SU-DHL-6 (cell line): ENCODE results near the gene RBFOX2.

Source experiments
- H2AFZ ChIP-seq: fragments of 200-600 bp; sonication (generic); 2 replicates; pipeline ENCODE4 v1.6.1; 2014; ENCODE audit warnings: low read depth, mild to moderate bottlenecking, moderate library complexity, mixed read lengths, antibody characterized with exemption, low read length; ENCODE audit not compliant: severe bottlenecking
- H3F3A ChIP-seq: fragments of 200-600 bp; shearing (Covaris generic); 2 replicates; pipeline ENCODE4 v1.6.0; 2016; ENCODE audit warnings: antibody characterized with exemption, mild to moderate bottlenecking; ENCODE audit not compliant: insufficient read depth
- H3K27ac ChIP-seq: fragments of 200-600 bp; sonication (generic); 2 replicates; pipeline ENCODE4 v1.5.1; 2016; ENCODE audit warnings: low read depth, mild to moderate bottlenecking, low read length, moderate library complexity, mixed read lengths
- H3K27me3 ChIP-seq: fragments of 200-600 bp; sonication (generic), shearing (Covaris generic); 2 replicates; pipeline ENCODE4 v1.6.0; 2014; ENCODE audit warnings: mild to moderate bottlenecking, low read length
- H3K36me3 ChIP-seq: fragments of 200-600 bp; sonication (generic); 2 replicates; pipeline ENCODE4 v1.6.1; 2014; ENCODE audit warnings: mild to moderate bottlenecking, low read length, mixed read lengths
- H3K4me2 ChIP-seq: fragments of 300-600, 200-600 bp; shearing (Covaris generic), sonication (generic); 2 replicates; pipeline ENCODE4 v1.6.0; 2014; ENCODE audit warnings: low read length, low read depth, mild to moderate bottlenecking; ENCODE audit not compliant: poor library complexity, severe bottlenecking
- H3K4me3 ChIP-seq: fragments of 200-600 bp; sonication (generic); 2 replicates; pipeline ENCODE4 v1.5.1; 2014; ENCODE audit warnings: antibody characterized with exemption, low read length, mild to moderate bottlenecking, mixed read lengths; ENCODE audit not compliant: insufficient read depth, poor library complexity, severe bottlenecking
- H3K79me2 ChIP-seq: fragments of 200-600 bp; sonication (generic); 2 replicates; pipeline ENCODE4 v1.6.1; 2014; ENCODE audit warnings: mild to moderate bottlenecking, low read length, moderate library complexity; ENCODE audit not compliant: insufficient read depth
- H3K9ac ChIP-seq: fragments of 200-600 bp; sonication (generic); 2 replicates; pipeline ENCODE4 v1.7.0; 2014; ENCODE audit warnings: mild to moderate bottlenecking, low read length
- H3K9me2 ChIP-seq: fragments of 200-600 bp; sonication (generic); replicated peaks from 2 replicates; pipeline ENCODE4 v1.6.1; 2014; ENCODE audit warnings: low read length; ENCODE audit not compliant: insufficient read depth
- H3K9me3 ChIP-seq: fragments of 200-600 bp; sonication (generic); 2 replicates; pipeline ENCODE4 v1.6.1; 2014; ENCODE audit warnings: low read length, mixed read lengths; ENCODE audit not compliant: insufficient read depth
- H4K20me1 ChIP-seq: fragments of 200-600 bp; sonication (generic); 2 replicates; pipeline ENCODE4 v1.6.1; 2014; ENCODE audit warnings: low read depth, mild to moderate bottlenecking, antibody characterized with exemption, low read length, moderate library complexity, mixed read lengths
- CTCF ChIP-seq: fragments of 200-600 bp; sonication (generic); IDR thresholded peaks from one replicate; pipeline ENCODE4 v1.5.1; 2017; ENCODE audit warnings: antibody characterized with exemption, mild to moderate bottlenecking, low read length, moderate library complexity; ENCODE audit not compliant: insufficient read depth, poor library complexity, severe bottlenecking
- EZH2phosphoT487 ChIP-seq: fragments of 200-600 bp; sonication (generic), shearing (Covaris generic); conservative IDR thresholded peaks from 2 replicates; pipeline ENCODE4 v1.6.1; 2018; ENCODE audit warnings: mild to moderate bottlenecking, antibody characterized with exemption, low read length, moderate library complexity, mixed read lengths

Gene RBFOX2

DNA sequence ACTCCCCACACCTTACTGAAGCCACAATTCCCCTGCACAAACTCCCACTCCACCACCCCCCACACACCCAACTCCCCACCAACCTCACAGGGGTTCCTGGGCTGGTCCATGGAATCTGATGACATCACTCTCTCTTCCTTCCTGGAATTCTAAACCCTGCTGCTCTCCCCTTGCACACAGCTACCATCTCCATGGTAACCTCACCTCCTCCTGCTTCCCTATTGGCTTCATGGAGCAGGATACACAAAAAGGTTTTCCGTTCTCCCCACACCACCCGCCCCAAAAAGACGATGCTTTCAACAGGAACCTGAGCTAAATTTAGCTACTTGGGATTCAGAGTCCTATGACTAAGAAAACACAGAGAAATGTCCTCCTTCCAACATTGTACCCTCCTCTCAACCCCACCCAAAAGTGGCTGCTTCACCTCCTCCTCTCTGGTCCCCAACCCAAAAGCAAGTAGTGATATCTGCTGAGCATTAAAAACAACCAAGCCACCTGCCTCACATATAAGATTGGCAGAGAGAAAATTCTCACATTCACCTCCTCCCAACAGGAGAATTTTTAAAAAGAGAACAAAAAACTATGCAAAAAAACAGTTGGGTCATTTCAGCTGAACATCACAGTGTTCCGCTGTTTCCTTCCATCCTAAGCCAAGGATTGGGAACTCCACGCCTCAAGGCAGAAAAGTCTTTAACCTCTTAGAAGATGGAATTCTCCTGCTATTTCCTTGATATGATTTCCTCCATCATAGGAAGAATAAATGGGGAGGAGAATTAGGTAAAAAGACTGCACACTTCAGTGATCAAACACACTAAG, 66.9 kb downstream of the RBFOX2 start:
- no peak overlapping the region for H3K27ac ChIP-seq
- H3K4me2 ChIP-seq, result no peak overlapping the region
- H2AFZ ChIP-seq, result no peak overlapping the region
- H3K27me3 ChIP-seq, result no peaks in the 10 kb centered on the region
- no peaks in the 10 kb centered on the region for H4K20me1 ChIP-seq
- H3F3A ChIP-seq, result no peaks in the 10 kb centered on the region
- no peaks in the 10 kb centered on the region for H3K36me3 ChIP-seq
- H3K4me3 ChIP-seq, result no peak overlapping the region
- H3K79me2 ChIP-seq, result no peaks in the 10 kb centered on the region
- no peaks in the 10 kb centered on the region for H3K9me2 ChIP-seq
- no peaks in the 10 kb centered on the region for H3K9me3 ChIP-seq
- H3K9ac ChIP-seq, result no peak overlapping the region
- TF ChIP-seq EZH2phosphoT487 (no peak), CTCF (no peak)

DNA sequence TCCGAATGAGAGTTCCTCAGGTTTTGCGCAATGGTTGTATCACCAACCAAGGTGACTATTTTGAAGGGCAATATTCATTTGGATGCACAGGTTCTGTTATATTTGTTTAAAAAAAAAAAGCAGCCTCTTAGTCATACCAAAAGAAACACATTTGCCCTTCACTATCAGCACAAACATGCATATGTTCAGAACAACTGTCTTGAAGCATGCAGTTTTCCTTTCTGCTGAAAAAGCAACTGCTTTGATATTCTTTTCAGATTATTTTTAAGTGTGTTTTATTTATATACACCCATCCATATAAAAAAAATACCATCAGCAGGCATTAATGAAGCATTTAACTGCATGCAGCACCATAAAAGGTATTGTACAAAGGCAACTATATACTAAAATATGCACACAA, 67.8 kb downstream of the RBFOX2 start:
- Histone ChIP-seq H3F3A (no peaks in the 10 kb centered on the region), H3K36me3 (no peaks in the 10 kb centered on the region), H2AFZ (no peak overlapping the region), H3K9me2 (no peaks in the 10 kb centered on the region), H4K20me1 (no peaks in the 10 kb centered on the region), H3K4me3 (no peak overlapping the region), H3K79me2 (no peaks in the 10 kb centered on the region), H3K27ac (no peak overlapping the region), H3K27me3 (no peaks in the 10 kb centered on the region), H3K9me3 (no peaks in the 10 kb centered on the region), H3K4me2 (no peak overlapping the region), H3K9ac (no peak overlapping the region)
- no peak for TF ChIP-seq CTCF
- TF ChIP-seq EZH2phosphoT487, result no peak

DNA sequence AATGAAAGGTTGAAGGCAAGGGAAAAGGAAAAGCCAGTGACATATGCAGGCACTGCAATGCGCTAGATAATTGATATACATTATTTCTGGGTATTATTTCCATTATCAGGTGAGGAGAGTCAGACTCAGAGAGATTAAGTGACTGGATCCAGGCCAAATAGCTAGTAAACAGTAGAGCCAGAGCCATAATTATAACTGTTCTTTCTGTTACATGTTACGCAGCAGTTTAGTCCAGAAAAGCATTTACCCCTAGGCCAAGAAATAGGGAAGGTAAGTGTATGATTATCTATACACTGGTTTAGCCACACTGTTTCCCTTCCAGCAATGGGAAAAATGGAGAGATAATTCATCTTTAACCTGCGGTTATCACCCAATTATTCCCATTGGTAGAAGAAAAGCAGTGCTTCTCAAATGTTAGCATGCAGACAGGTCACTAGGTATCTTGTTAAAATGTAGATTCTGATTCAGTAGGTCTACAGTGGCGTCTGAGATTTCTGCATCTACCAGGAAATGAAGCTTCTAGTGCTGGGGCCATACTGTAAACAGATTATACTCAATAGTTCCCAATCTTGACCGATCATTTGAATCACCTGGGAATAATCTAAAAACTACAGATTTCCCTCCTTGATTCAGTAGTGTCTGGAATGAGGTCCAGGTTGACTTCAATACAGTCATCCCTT, 69.4 kb downstream of the RBFOX2 start:
- H3K27me3 ChIP-seq, result no peaks in the 10 kb centered on the region
- no peaks in the 10 kb centered on the region for H3K9me3 ChIP-seq
- no peaks in the 10 kb centered on the region for H3K9me2 ChIP-seq
- TF ChIP-seq EZH2phosphoT487 (no peak), CTCF (no peak)
- H3K27ac ChIP-seq, result no peak overlapping the region
- no peaks in the 10 kb centered on the region for H3F3A ChIP-seq
- no peak overlapping the region for H3K9ac ChIP-seq
- H3K79me2 ChIP-seq, result no peaks in the 10 kb centered on the region
- H3K4me2 ChIP-seq, result no peak overlapping the region
- H3K4me3 ChIP-seq, result no peak overlapping the region
- no peak overlapping the region for H2AFZ ChIP-seq
- no peaks in the 10 kb centered on the region for H3K36me3 ChIP-seq
- H4K20me1 ChIP-seq, result no peaks in the 10 kb centered on the region
